ENCODE measurements around the gene ANTXR2.

ANTXR2 gene

DNA sequence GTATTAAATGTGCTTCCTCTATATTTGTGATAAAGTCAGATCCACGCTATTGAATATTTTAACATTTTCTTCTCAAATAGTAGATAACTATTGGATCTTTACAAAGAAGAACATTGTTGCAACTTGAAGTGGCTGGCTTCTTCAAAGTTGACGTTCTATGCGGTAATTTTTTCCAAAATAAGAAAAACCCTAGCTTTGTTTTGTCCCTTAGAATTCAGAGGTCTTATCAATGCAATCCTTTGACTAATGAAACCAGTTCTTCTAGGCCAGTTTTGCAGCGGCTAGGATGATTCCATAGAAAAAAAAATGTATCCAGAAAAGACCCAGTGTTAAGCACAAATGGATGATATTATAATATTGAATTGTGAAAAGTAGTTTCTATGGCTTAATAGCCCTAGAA is 89.6 kb downstream of the ANTXR2 start:
- no peak for DNase-seq (ENCODE audit: low spot score)

DNA sequence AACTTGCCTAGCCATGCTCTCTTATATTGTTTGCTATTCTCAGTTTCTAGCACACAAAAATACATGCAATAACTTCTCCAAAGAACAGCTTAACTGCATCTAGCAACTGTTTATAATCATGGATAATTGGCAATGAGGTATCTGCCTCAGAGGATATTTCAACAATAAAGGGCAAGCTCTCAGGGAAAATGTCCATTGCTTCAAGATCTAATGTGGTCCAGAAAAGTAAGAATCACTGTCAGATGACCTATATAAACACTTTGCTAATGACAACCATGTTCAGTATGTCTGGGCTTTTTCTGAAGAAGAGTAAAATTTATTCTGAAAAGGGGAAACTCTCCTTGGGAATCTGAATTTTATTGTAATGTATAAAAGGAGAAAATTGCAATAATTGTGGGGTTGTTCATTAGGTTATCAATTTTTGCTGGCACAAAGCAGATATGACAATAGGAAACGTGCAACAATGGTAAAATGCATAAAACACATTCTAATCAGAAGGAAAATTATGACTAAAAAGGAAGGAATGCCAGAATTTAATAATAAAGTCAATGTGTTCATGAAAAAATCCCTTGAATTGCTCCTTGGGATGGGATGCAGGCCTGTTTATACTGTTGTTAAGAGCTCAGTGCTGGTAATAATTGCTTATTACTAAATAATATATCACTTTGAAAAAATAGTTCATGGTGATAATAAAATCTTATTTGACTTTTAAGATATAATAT is 90.3 kb downstream of the ANTXR2 start:
- DNase-seq (ENCODE audit: low spot score) = no peak

- no peak for DNase-seq (ENCODE audit: low spot score)
Observed at GRCh38 chr4:79980448-79980847, 92.6 kb downstream of the ANTXR2 start.

- no peak for DNase-seq (ENCODE audit: low spot score)
Observed at GRCh38 chr4:79979785-79980437, 93.1 kb downstream of the ANTXR2 start.

DNA sequence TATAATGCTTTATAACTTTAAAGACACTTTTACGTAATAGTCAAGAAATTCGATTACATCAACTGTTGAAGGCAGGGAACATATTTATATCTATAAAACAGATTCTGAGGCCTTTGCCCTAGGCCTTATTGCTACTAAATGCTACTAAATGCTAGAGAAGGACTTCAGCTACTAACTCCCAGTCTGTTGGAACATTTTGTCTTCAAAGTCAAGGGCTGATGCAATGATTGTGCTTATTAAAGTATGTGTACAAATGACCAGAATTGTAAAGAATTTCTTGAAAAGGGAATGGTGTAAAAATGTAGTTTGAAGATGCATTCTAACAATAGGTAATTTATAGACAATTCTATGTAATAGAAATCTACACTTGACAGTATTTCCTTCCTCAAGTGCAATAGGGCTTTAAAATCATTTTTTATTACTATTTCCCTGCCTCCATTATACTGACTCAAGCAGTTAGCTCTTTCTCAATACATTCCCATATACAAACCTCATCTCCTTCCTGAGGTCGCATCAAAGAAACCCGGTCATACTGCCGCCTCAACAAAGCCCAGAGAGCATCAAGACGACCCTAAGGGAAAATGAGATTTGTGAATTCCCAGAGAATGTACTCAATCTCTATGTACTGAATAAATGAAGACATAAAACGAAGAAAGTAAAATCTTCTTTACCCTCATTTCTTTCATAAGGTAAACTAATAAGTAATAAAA is 95.7 kb downstream of the ANTXR2 start:
- DNase-seq (ENCODE audit: low spot score) = no peak

DNA sequence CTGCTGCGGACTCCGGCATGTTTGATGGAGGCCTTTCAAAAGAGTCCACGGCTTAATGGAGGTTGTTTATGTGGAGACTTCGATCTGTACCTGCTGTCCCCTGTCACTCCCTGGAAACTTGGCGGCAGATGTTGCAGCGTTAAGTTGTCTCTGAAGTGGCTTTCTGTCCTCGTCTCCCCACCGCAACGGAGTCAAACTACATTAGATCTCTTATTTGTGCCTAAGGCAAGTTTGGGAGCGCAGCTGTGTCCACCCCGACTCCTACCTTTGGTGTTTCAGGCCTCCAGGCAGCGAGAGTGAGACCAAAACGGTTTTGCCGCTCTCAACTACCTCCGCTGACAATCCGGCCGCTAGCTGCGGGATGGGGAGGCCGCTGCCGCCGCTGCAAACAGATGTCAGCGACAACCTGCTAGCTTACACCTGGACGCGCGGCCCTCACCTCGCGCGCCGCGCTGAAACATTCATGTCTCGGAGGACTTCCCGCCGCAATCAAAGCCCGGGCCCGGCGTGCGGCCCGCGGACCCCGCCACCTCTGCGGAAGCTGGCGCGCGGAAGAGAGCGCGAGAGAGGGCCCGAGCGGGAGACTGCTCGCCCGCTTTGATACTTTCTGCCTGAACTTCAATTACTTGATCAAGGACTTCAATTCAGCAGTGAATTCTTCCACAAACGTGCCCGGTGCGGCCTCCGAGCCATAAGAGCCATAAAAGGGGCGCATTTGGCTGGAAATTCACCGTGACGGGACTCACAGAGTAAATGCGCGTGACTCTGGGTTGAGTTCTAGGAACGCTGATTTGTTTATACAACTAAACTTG is 108.4 kb downstream of the ANTXR2 start:
- DNase-seq (ENCODE audit: low spot score) = no peak

DNA sequence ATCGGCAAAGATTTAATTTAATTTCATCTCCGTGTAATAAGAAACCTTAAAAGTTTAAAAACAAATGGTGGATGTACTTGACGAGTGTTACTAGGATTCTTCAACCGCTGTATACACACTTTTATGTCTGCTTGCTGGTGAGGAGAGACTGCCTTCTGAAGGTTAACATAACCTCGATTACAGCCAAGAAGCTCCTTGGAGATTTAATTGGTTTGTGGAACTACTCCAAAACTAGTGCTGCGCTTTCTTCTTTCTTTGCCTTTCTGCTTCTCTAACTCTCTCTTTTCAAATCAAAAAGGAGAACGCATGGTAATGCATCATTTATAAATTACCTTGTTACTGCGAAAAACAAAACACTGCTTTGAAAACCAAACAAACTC is 109.0 kb downstream of the ANTXR2 start:
- no peak for DNase-seq (ENCODE audit: low spot score)

GRCh38 chr4:79959652-79960051 is 113.4 kb downstream of the ANTXR2 start:
- no peak for DNase-seq (ENCODE audit: low spot score)

GRCh38 chr4:79958466-79959264 is 114.4 kb downstream of the ANTXR2 start:
- DNase-seq (ENCODE audit: low spot score) = no peak

- DNase-seq (ENCODE audit: low spot score) = no peak
Observed at GRCh38 chr4:79949178-79949577, 123.9 kb downstream of the ANTXR2 start.

- no peak for DNase-seq (ENCODE audit: low spot score)
Observed at GRCh38 chr4:79948739-79949138, 124.3 kb downstream of the ANTXR2 start.

DNA sequence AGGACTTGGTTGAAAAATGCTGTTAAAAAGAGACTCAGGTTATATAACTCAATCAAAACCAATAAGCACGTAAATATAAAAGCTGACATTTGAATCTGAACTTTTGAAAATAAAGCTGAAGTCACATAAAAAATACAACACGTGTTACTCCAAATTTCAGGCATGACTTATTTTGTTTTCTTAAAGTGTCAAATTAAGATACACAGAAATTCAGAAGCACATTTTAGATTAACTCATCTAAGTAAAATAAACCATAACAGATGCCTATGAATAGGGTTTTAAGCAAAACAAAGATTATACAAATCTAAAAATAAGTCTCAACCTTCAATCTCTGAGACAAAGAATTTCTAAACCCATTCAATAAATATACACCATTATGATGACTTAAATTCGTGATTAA is 124.8 kb downstream of the ANTXR2 start:
- DNase-seq (ENCODE audit: low spot score) = no peak

DNA sequence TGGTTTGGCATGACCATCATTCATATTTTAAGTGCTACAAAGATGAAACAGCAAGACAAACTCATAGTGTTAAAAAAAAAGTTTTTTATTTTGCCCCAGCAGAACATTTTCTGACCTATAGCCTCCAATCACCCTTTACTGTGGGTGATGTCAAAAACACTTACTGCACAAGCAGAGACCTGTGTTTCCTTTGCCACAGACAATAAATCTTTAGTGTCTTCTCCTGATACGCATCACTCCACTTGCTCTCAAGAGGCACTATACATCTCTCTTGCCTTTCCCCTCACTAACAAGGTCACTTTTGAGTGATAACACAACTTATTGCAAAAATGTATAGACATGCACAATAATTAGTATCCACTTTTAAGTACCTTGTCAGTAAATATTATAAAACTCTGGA is 125.6 kb downstream of the ANTXR2 start:
- no peak for DNase-seq (ENCODE audit: low spot score)

GRCh38 chr4:79935274-79935673 is 137.8 kb downstream of the ANTXR2 start:
- DNase-seq (ENCODE audit: low spot score) = no peak

- no peak for DNase-seq (ENCODE audit: low spot score)
Observed at GRCh38 chr4:79934660-79935059, 138.4 kb downstream of the ANTXR2 start.

DNA sequence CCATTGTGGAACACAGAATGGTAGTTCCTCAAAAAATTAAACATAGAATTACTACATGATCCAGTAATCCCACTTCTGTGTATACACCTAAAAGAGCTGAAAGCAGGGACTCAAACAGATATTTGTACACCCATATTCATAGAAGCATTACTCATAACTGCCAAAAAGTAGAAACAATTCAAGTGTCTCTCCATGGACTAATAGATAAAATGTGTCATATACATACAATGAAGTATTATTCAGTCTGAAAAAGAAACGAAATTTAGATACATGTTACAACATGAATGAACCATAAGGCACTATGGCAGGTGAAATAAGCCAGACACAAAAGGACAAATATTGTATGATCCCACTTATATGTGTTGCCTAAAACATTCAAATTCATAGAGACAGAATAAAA is 145.1 kb downstream of the ANTXR2 start:
- DNase-seq (ENCODE audit: low spot score) = no peak

- DNase-seq (ENCODE audit: low spot score) = no peak
Observed at GRCh38 chr4:79923281-79923680, 149.7 kb downstream of the ANTXR2 start.

GRCh38 chr4:79922011-79922410 is 151.0 kb downstream of the ANTXR2 start:
- DNase-seq (ENCODE audit: low spot score) = no peak

DNA sequence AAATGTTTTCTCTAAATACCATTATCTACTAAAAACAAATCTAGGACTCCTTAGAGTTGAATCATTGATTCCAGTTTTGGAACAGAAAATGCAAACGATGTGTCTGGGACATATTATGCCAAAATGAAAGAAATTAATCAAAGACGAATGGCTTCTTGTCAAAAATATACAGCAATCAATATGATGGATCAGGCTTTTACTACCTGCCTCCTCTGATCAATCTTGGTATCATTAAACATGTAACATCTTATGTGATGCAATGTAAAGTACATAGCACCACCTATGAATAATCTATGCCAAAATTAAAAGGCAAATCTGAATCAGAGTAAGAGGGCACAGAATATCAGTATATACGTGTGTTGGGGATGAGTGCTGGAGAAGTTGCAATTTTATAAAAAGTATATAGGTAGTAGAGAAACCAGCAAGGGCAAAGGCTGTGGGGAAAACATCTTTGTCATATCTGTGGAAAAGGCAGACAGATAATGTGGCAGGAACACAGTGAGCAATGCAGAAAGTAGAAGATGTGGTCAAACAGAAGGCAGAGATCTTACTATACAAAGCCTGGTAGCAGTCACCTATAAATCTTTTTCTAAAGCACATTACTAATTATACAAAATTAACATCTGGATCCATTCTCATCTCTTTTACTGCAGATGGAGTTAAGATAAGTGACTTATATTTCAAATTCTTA is 152.7 kb downstream of the ANTXR2 start:
- no peak for DNase-seq (ENCODE audit: low spot score)

GRCh38 chr4:79918292-79918691 is 154.7 kb downstream of the ANTXR2 start:
- no peak for DNase-seq (ENCODE audit: low spot score)

DNA sequence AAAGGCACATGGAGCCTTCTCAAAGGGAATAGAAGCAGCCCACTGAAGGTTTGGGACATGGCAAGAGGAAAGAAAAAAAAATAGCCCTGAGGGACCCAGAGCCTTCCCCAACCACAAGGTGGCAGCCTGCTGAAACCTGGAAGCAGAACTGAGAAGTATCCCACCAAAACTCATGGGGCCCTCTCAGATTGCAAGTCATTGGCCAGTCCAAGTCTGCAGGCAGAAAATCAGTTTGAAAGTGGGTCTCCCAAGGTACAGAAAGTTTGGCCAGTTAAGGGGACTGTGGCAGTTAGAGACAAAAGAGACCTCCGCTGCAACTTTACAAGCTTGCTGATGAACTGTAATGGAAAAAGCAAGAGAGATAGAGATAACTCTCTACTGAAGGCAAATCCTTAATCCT is 155.8 kb downstream of the ANTXR2 start:
- DNase-seq (ENCODE audit: low spot score) = peak; percentile 47
